ENCODE measurements around the gene CCDC3. TPM values are rescaled to one million over a fixed set of nuclear protein-coding genes. Genes with fewer than 3 reads are reported as not detected.

CCDC3 gene
- total RNA-seq, 3 donors from 2014 or later (not counting 1 experiment from before 2014, with no cell fraction given) = 0.21 to 0.23 (median 0.23) TPM

DNA sequence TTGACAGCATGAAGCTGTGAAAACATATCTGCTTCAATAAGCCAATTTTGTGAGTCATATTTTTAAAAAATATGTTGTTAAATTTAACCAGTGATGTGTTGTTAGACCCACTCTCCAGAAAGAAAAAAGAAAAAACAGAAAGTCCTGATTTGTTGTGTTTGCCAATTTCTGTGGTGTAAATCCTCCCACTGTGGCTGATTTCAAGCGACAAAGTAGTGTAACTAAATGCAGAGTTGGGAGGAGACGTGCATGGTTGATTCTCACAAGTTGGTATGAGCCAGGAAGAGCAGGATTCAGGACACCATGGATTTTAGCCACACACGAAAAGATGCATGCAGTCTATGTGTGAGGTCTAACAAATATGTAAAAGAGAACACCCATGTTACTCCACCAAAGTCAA, 139.1 kb downstream of the CCDC3 start:
- no peaks in the 10 kb centered on the region for H3K4me1 ChIP-seq (ENCODE audit: control insufficient read depth, insufficient read depth, low read length)
- DNase-seq = no peak
- Mint-ChIP-seq H3K27me3 (ENCODE audit: low read depth in 2 of 2) (peaks cover 11 to 12% of the 10 kb centered on the region in 2 donors), H3K9me3 (no peaks in the 10 kb centered on the region), H3K4me1 (no peaks in the 10 kb centered on the region), H3K27ac (no peak overlapping the region), H3K4me3 (no peak overlapping the region), H3K36me3 (no peaks in the 10 kb centered on the region)
- no peaks in the 10 kb centered on the region for H3K36me3 ChIP-seq (ENCODE audit: control insufficient read depth, insufficient read depth, low read length)
- H3K4me3 ChIP-seq (ENCODE audit: low read length) = no peak overlapping the region
- TF ChIP-seq, protein P1, sequence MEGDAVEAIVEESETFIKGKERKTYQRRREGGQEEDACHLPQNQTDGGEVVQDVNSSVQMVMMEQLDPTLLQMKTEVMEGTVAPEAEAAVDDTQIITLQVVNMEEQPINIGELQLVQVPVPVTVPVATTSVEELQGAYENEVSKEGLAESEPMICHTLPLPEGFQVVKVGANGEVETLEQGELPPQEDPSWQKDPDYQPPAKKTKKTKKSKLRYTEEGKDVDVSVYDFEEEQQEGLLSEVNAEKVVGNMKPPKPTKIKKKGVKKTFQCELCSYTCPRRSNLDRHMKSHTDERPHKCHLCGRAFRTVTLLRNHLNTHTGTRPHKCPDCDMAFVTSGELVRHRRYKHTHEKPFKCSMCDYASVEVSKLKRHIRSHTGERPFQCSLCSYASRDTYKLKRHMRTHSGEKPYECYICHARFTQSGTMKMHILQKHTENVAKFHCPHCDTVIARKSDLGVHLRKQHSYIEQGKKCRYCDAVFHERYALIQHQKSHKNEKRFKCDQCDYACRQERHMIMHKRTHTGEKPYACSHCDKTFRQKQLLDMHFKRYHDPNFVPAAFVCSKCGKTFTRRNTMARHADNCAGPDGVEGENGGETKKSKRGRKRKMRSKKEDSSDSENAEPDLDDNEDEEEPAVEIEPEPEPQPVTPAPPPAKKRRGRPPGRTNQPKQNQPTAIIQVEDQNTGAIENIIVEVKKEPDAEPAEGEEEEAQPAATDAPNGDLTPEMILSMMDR (IDR thresholded peaks at IDR 0.05) = no peak
- H3K27ac ChIP-seq (ENCODE audit: low read length) = no peak overlapping the region
- 86% methylated on average over 3 of the region's 3 CpGs for WGBS (ENCODE audit: insufficient coverage)
- H3K9me3 ChIP-seq (ENCODE audit: control insufficient read depth, insufficient read depth, low read length) = no peaks in the 10 kb centered on the region
- ATAC-seq = no peak
- no peaks in the 10 kb centered on the region for H3K27me3 ChIP-seq (ENCODE audit: control insufficient read depth, insufficient read depth, low read length)
- intact Hi-C loops (cut with micrococcal nuclease) = no loop called here

DNA sequence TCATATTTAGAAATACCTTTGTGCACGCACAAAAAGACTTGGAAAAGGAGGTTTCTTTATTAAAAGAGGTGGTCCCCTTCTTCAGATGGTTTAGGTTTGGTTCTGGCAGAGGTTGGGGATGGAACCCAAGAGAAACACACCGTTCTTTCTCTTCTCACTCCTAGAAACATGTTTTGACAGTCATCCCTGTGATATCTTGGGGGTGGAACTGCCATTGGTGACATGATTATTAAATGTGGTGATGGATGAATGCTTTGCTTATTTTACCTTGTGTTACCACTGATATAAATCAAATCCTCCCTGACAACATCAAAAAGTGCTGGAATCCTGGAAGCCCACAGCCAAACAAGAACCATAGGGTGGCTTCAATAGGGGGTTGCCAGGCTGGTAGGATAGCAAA, 146.5 kb downstream of the CCDC3 start:
- Mint-ChIP-seq H3K27ac (no peak overlapping the region), H3K27me3 (ENCODE audit: low read depth in 2 of 2) (peaks cover 17 to 18% of the 10 kb centered on the region in 2 donors), H3K9me3 (no peaks in the 10 kb centered on the region), H3K4me1 (no peaks in the 10 kb centered on the region), H3K36me3 (no peaks in the 10 kb centered on the region), H3K4me3 (no peak overlapping the region)
- Histone ChIP-seq H3K27me3 (ENCODE audit: control insufficient read depth, insufficient read depth, low read length) (no peaks in the 10 kb centered on the region), H3K4me1 (ENCODE audit: control insufficient read depth, insufficient read depth, low read length) (no peaks in the 10 kb centered on the region), H3K4me3 (ENCODE audit: low read length) (no peak overlapping the region), H3K27ac (ENCODE audit: low read length) (no peak overlapping the region), H3K9me3 (ENCODE audit: control insufficient read depth, insufficient read depth, low read length) (no peaks in the 10 kb centered on the region), H3K36me3 (ENCODE audit: control insufficient read depth, insufficient read depth, low read length) (no peaks in the 10 kb centered on the region)
- TF ChIP-seq, protein P1 (IDR thresholded peaks at IDR 0.05) = no peak
- WGBS (ENCODE audit: insufficient coverage) = no CpG with 5 or more reads among the region's 2 CpGs
- intact Hi-C loops (cut with micrococcal nuclease) = no loop called here
- no peak for ATAC-seq
- DNase-seq = no peak

DNA sequence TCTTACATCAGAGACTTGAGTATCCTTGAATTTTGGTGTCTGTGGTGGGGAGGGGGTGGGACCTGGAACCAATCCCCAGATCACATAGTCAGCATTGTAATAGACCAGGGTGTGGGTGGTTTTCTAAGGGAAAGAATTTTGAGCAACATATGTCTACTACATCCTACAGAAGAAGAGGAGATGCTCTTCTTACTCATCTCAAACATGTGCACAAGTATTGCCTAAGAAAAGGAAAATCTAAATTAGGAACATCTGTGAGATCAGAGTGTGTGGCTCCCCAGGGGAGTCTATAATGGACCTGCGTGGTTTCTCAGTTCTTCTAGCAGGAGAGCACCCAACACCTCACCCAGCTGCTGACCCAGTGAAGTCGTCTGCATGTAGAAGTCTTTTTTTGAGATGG, 148.8 kb downstream of the CCDC3 start:
- Histone ChIP-seq H3K9me3 (ENCODE audit: control insufficient read depth, insufficient read depth, low read length) (no peaks in the 10 kb centered on the region), H3K27me3 (ENCODE audit: control insufficient read depth, insufficient read depth, low read length) (no peaks in the 10 kb centered on the region), H3K4me3 (ENCODE audit: low read length) (no peak overlapping the region), H3K36me3 (ENCODE audit: control insufficient read depth, insufficient read depth, low read length) (no peaks in the 10 kb centered on the region), H3K4me1 (ENCODE audit: control insufficient read depth, insufficient read depth, low read length) (peaks cover 3% of the 10 kb centered on the region), H3K27ac (ENCODE audit: low read length) (no peak overlapping the region)
- DNase-seq (no peak), ATAC-seq (no peak)
- intact Hi-C loops (cut with micrococcal nuclease) = no loop called here
- H3K9me3 Mint-ChIP-seq = no peaks in the 10 kb centered on the region
- 40% methylated on average over 1 of the region's 2 CpGs for WGBS (ENCODE audit: insufficient coverage)
- TF ChIP-seq, protein P1 (IDR thresholded peaks at IDR 0.05) = no peak
- H3K36me3 Mint-ChIP-seq = no peaks in the 10 kb centered on the region
- no peak overlapping the region for H3K4me3 Mint-ChIP-seq
- H3K27me3 Mint-ChIP-seq (ENCODE audit: low read depth in 2 of 2) = peaks cover 7% of the 10 kb centered on the region in 2 donors
- H3K4me1 Mint-ChIP-seq = no peaks in the 10 kb centered on the region
- H3K27ac Mint-ChIP-seq = no peak overlapping the region
